Adrenal gland (tissue), 5 donors: Measurements from ENCODE around the gene LY9.

ENCODE experiments used
- CTCF ChIP-seq, 6 experiments: fragments of 450-650 bp in 4 of 6; fragments of 200-600 bp in 2 of 6; sonication (generic) in 1 of 6; IDR thresholded peaks; 1 replicate in 5 of 6; 2 replicates in 1 of 6; pipeline versions ENCODE4 v1.5.1 to v1.8.0; 2016 to 2021; ENCODE audit warnings: antibody characterized with exemption in 6 of 6, mild to moderate bottlenecking in 2 of 6, moderate library complexity in 1 of 6
- POLR2A ChIP-seq, 2 donors: fragments of 450-650 bp; IDR thresholded peaks; one replicate each; pipeline ENCODE4 v1.6.1; 2017; ENCODE audit warnings: antibody characterized with exemption in 2 of 2, mild to moderate bottlenecking in 2 of 2, moderate library complexity in 1 of 2
- donor health status: DM: no; HTN: no; CAD: no.

GRCh38 chr1:160798439-160798838, 2.5 kb downstream of the LY9 start:
- TF ChIP-seq CTCF (IDR thresholded peaks at IDR 0.05): no peak
- no peak for TF ChIP-seq POLR2A (IDR thresholded peaks at IDR 0.05)
